B cell (primary cell): ENCODE measurements around the gene FUT7. TPM values are rescaled to one million over a fixed set of nuclear protein-coding genes. Genes with fewer than 3 reads are reported as not detected.
A peak's percentile ranks its signal among the peaks of the same experiment; 100 is the strongest.

ENCODE experiments used
- ATAC-seq: fragments of 200-7000 bp; cut with Tn5 transposase; one replicate; pipeline ENCODE4 v1.10.0; 2021; ENCODE audit warnings: low read depth, mild to moderate bottlenecking, moderate number of reproducible peaks, moderate library complexity
- CTCF ChIA-PET: fragments of 350-600 bp; sonication (Branson Sonifier 250); formaldehyde crosslinking; loops from one replicate; lab custom pipeline; 2021; ENCODE audit warnings: antibody characterized with exemption, inconsistent platforms; lab: Charles Lee
- POLR2A ChIA-PET: fragments of 350-600 bp; sonication (Branson Sonifier 250); formaldehyde crosslinking; loops from one replicate; lab custom pipeline; 2021; ENCODE audit warnings: antibody characterized with exemption; lab: Charles Lee
- DNase-seq: peaks from one replicate; pipeline ENCODE4 v3.0.0; 2013
- H2AFZ ChIP-seq: 2 replicates; pipeline ENCODE4 v1.6.1; 2012; ENCODE audit warnings: mild to moderate bottlenecking, low read depth, low read length; ENCODE audit not compliant: insufficient read depth, poor library complexity, severe bottlenecking
- H3K27ac ChIP-seq, 2 donors: 1 replicate in 1 of 2; 2 replicates in 1 of 2; pipeline ENCODE4 v1.5.1; 2012 to 2013; ENCODE audit warnings: low read length in 2 of 2, mild to moderate bottlenecking in 2 of 2, moderate library complexity in 1 of 2
- H3K27me3 ChIP-seq, 4 experiments: fragments of 200-600 bp in 1 of 4; sonication (generic) in 1 of 4; replicated peaks in 1 of 4; 1 replicate in 2 of 4; 2 replicates in 2 of 4; pipeline versions ENCODE4 v1.6.1 to v1.7.0; 2013 to 2016; ENCODE audit warnings: low read length in 3 of 4, mild to moderate bottlenecking in 2 of 4, mixed read lengths in 1 of 4, moderate library complexity in 1 of 4; ENCODE audit not compliant: insufficient read depth in 4 of 4, control insufficient read depth in 3 of 4; ENCODE audit errors: control extremely low read depth in 1 of 4
- H3K36me3 ChIP-seq, 2 experiments: replicated peaks in 1 of 2; 1 replicate in 1 of 2; 2 replicates in 1 of 2; pipeline versions ENCODE4 v1.6.1 to v1.7.1; 2013; ENCODE audit warnings: low read length in 1 of 2; ENCODE audit not compliant: insufficient read depth in 2 of 2, control insufficient read depth in 1 of 2; ENCODE audit errors: control extremely low read depth in 1 of 2, extremely low read depth in 1 of 2
- H3K4me1 ChIP-seq, 2 donors: fragments of 200-600 bp in 1 of 2; sonication (generic) in 1 of 2; 1 replicate in 1 of 2; 2 replicates in 1 of 2; pipeline versions ENCODE4 v1.5.1 to v1.6.1; 2013 to 2017; ENCODE audit warnings: low read length in 2 of 2; ENCODE audit not compliant: control insufficient read depth in 2 of 2, insufficient read depth in 2 of 2
- H3K4me2 ChIP-seq: replicated peaks from 2 replicates; pipeline ENCODE3; 2012; ENCODE audit warnings: mild to moderate bottlenecking, low read depth, low read length; ENCODE audit not compliant: poor library complexity, severe bottlenecking
- H3K4me3 ChIP-seq, 5 experiments: fragments of 200-600 bp in 1 of 5; sonication (generic) in 1 of 5; 1 replicate in 3 of 5; 2 replicates in 2 of 5; pipeline versions ENCODE4 v1.5.1 to v1.7.0; 2011 to 2016; ENCODE audit warnings: low read length in 4 of 5, mild to moderate bottlenecking in 4 of 5, low read depth in 2 of 5, control low read depth in 1 of 5, moderate library complexity in 1 of 5; ENCODE audit not compliant: insufficient read depth in 1 of 5; ENCODE audit errors: control extremely low read depth in 1 of 5, extremely low read depth in 1 of 5
- H3K79me2 ChIP-seq: fragments of 200-600 bp; sonication (generic); one replicate; pipeline ENCODE4 v1.6.0; 2016; ENCODE audit warnings: low read length; ENCODE audit not compliant: control insufficient read depth, insufficient read depth
- H3K9ac ChIP-seq: fragments of 200-600 bp; sonication (generic); 2 replicates; pipeline ENCODE4 v1.6.1; 2017; ENCODE audit warnings: mild to moderate bottlenecking, low read length, moderate library complexity
- H3K9me3 ChIP-seq, 3 donors: one replicate each; pipeline versions ENCODE4 v1.6.1 to v1.7.1; 2013; ENCODE audit warnings: low read length in 2 of 3; ENCODE audit not compliant: control insufficient read depth in 2 of 3, insufficient read depth in 1 of 3; ENCODE audit errors: control extremely low read depth in 1 of 3
- H4K20me1 ChIP-seq: 2 replicates; pipeline ENCODE4 v1.6.0; 2012; ENCODE audit warnings: mild to moderate bottlenecking, low read length; ENCODE audit not compliant: insufficient read depth, control insufficient read depth, poor library complexity, severe bottlenecking
- H3K27ac Mint-ChIP-seq: one replicate; pipeline ENCODE4 v1.8.0; 2021; ENCODE audit warnings: mixed read lengths
- H3K27me3 Mint-ChIP-seq: one replicate; pipeline ENCODE4 v1.8.0; 2021; ENCODE audit warnings: mixed read lengths
- H3K4me1 Mint-ChIP-seq: one replicate; pipeline ENCODE4 v1.8.0; 2021; ENCODE audit warnings: mixed read lengths
- H3K4me3 Mint-ChIP-seq: one replicate; pipeline ENCODE4 v1.8.0; 2021; ENCODE audit warnings: mixed read lengths
- H3K9me3 Mint-ChIP-seq: one replicate; pipeline ENCODE4 v1.8.0; 2022; ENCODE audit warnings: mixed read lengths; ENCODE audit not compliant: insufficient read depth
- CTCF ChIP-seq: fragments of 200-600 bp; IDR thresholded peaks from one replicate; pipeline ENCODE4 v1.8.0; 2022; ENCODE audit warnings: antibody characterized with exemption, mild to moderate bottlenecking
- EZH2 ChIP-seq: IDR thresholded peaks from 2 replicates; pipeline ENCODE4 v1.6.1; 2012; ENCODE audit warnings: borderline replicate concordance, low read depth, mild to moderate bottlenecking, moderate library complexity, low read length; ENCODE audit not compliant: insufficient read depth, poor library complexity, severe bottlenecking
- WGBS: methylation state at CpG from one replicate; pipeline ENCODE4 v1.1.5; 2013; ENCODE audit warnings: missing lambda C conversion rate; ENCODE audit not compliant: insufficient coverage; 5-methylcytosine and 5-hydroxymethylcytosine counted together
- intact Hi-C: fragments of 100-400 bp; cut with micrococcal nuclease; formaldehyde crosslinking; loops from one replicate; pipeline ENCODE4 v1.10.0; 2022
- polyA plus RNA-seq: library from polyadenylated mRNA; depleted of rRNA; stranded (reverse); fragments of >200 nt; gene quantifications from 2 replicates; pipeline ENCODE4 v1.2.3, GENCODE V29; 2012
- total RNA-seq, 2 donors: library from RNA; stranded (reverse); fragments of 120-200 nt in 1 of 2; gene quantifications; 1 replicate in 1 of 2; 2 replicates in 1 of 2; pipeline versions ENCODE4 v1.2.3 to v1.2.4, GENCODE V29; 2013 to 2022

The FUT7 gene
- total and polyA plus RNA-seq, 2 donors (not counting 1 experiment from before 2014, with no cell fraction given), result 7.3 to 8.2 TPM

DNA sequence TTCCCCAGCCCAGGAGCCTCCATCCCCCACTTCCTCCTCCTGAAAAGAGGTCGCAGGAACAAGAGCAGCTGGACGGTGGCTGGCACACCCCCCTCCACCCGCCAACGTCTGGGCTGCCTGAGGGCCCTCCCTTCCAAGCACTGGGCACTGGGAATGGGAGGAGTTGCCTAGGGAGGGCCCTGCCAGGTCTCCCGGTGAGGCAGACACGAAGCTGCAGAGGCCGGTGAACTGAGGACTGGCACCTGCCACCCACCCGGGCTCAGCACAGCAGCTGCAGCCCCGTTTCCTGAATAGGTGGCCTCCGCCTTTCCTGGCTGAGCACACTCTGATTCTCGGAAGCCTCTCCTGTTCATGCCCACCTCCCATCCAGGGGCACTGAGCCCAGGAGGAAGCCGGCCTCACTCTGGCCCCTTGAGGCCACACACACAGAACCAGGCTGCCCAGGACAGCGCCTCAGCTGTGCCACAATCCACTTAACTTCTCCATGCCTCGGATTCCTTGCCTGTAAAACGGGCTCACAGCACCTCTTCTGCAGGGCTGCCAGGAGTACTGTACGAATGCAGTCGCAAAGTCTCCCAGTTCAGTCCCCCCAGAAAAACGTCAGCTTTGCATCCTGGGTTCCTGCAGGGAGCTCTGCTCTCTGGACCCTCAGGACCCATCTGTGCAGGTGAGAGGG, 12.8 kb upstream of the FUT7 start:
- Mint-ChIP-seq H3K27ac (no peak overlapping the region), H3K4me3 (peak overlapping the region; percentile 41), H3K27me3 (peaks cover 12% of the 10 kb centered on the region), H3K9me3 (no peaks in the 10 kb centered on the region), H3K4me1 (peaks cover 10% of the 10 kb centered on the region)
- no peak overlapping the region for H3K9ac ChIP-seq
- H2AFZ ChIP-seq, result no peak overlapping the region
- no peak overlapping the region for H3K27ac ChIP-seq
- H3K4me2 ChIP-seq, result peak overlapping the region; percentile 85
- peaks cover 0 to 37% (median 0%) of the 10 kb centered on the region in 3 donors for H3K9me3 ChIP-seq
- H3K27me3 ChIP-seq, result peaks cover 0 to 70% (median 43%) of the 10 kb centered on the region in 4 experiments
- H4K20me1 ChIP-seq, result peaks cover 5% of the 10 kb centered on the region
- no peak overlapping the region for H3K4me3 ChIP-seq
- 7% methylated on average over 16 of the region's 18 CpGs for WGBS
- peaks cover 24 to 42% of the 10 kb centered on the region in 2 donors for H3K4me1 ChIP-seq
- CTCF ChIA-PET, result interaction anchor here (1.0 to 2.4 kb wide), 6 partner anchors 8 to 23 kb away, joined by 3 to 12 read pairs (median 6); partner anchors contain the start of gene ABCA2
- intact Hi-C loops, result no loop called here
- DNase-seq, result no peak
- TF ChIP-seq CTCF (no peak), EZH2 (no peak)
- no peaks in the 10 kb centered on the region for H3K36me3 ChIP-seq
- H3K79me2 ChIP-seq, result no peaks in the 10 kb centered on the region
- POLR2A ChIA-PET, result interaction anchor here (0.6 kb wide), 1 partner anchor 27 kb away, joined by 4 read pairs; no protein-coding TSS in a partner anchor
- ATAC-seq, result no peak

DNA sequence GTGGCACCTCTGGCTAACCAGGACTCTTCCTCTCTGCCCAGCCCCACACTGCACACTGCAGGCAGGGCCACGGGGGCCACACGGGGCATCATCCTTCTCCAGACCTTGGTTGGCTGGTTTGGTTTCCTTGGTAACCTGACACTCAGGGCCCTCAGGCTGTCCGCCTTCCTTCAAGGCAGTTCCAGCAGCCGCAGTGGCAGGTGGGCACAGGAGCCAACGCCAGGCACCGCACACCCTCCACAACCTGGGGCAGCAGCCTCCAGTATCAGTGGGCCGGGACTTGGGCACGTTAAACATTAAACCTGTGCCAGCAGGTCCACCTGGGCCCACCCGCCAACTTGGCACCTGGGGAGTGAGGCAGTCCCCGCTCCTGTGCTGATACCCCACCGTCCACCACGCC, 12.1 kb upstream of the FUT7 start:
- no peak overlapping the region for H3K9ac ChIP-seq
- peaks cover 24 to 42% of the 10 kb centered on the region in 2 donors for H3K4me1 ChIP-seq
- 61% methylated on average over 12 of the region's 12 CpGs for WGBS
- peaks cover 0 to 37% (median 0%) of the 10 kb centered on the region in 3 donors for H3K9me3 ChIP-seq
- no peak for DNase-seq
- H3K27ac Mint-ChIP-seq, result no peak overlapping the region
- H3K36me3 ChIP-seq, result no peaks in the 10 kb centered on the region
- H3K9me3 Mint-ChIP-seq, result no peaks in the 10 kb centered on the region
- H3K27me3 Mint-ChIP-seq, result peaks cover 9% of the 10 kb centered on the region
- intact Hi-C loops, result no loop called here
- peaks cover 5% of the 10 kb centered on the region for H4K20me1 ChIP-seq
- no peak overlapping the region for H3K27ac ChIP-seq
- no peak overlapping the region for H3K4me3 Mint-ChIP-seq
- no peaks in the 10 kb centered on the region for H3K79me2 ChIP-seq
- H3K27me3 ChIP-seq, result peaks cover 0 to 64% (median 40%) of the 10 kb centered on the region in 4 experiments
- peaks cover 10% of the 10 kb centered on the region for H3K4me1 Mint-ChIP-seq
- CTCF ChIA-PET, result interaction anchor here (1.0 to 2.4 kb wide), 5 partner anchors 9 to 27 kb away, joined by 3 to 12 read pairs (median 7); partner anchors contain the start of gene ABCA2
- peak overlapping the region; percentile 85 for H3K4me2 ChIP-seq
- H3K4me3 ChIP-seq, result no peak overlapping the region
- TF ChIP-seq CTCF (no peak), EZH2 (no peak)
- H2AFZ ChIP-seq, result no peak overlapping the region
- no peak for ATAC-seq
- POLR2A ChIA-PET, result no interaction called here
